GM13977 (cell line): ENCODE measurements around the gene ZFAND5.
A peak's percentile ranks its signal among the peaks of the same experiment; 100 is the strongest.

Experiments used
- DNase-seq: peaks from one replicate; pipeline ENCODE4 v3.0.0; 2012; ENCODE audit warnings: low spot score
- CTCF ChIP-seq: IDR thresholded peaks from 2 replicates; pipeline ENCODE4 v1.5.1; 2012; ENCODE audit warnings: mild to moderate bottlenecking, control low read depth; ENCODE audit not compliant: insufficient read depth; ENCODE audit errors: extremely low read depth, missing control alignments
- in situ Hi-C: fragments of 300-500 bp; cut with MboI; formaldehyde crosslinking; loops from one replicate; pipeline ENCODE4 v1.12.0; 2022; ENCODE audit warnings: low sequenced_read_pairs, low pct_unique_long_range_greater_than_20kb, mixed read lengths, inconsistent platforms; ENCODE audit not compliant: unreplicated experiment

ZFAND5 gene

GRCh38 chr9:72333709-72334108 lies 31.3 kb downstream of the ZFAND5 start:
- TF ChIP-seq CTCF: peak; percentile 35
- in situ Hi-C loops: no loop called here
- no peak for DNase-seq

DNA sequence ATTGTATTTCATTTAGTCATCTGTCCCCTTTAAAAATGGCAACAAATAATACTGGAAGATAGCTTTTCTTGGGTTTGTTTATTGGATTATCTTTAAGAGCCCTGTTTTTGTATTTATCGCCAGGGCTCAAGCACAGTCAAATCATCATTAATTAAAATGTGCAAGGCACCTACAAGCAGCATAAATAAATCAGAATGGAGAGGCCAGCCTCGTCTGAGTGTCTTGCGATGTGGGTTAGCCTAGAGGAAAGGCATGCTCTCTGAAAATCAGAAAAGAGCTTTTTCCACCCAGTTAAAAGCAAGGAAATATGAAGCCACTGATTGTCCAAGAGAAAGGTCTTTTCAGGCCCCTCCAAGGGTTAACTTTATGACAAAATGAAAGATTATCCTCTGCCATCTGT lies 31.8 kb downstream of the ZFAND5 start:
- TF ChIP-seq CTCF: no peak
- in situ Hi-C loops: no loop called here
- no peak for DNase-seq

DNA sequence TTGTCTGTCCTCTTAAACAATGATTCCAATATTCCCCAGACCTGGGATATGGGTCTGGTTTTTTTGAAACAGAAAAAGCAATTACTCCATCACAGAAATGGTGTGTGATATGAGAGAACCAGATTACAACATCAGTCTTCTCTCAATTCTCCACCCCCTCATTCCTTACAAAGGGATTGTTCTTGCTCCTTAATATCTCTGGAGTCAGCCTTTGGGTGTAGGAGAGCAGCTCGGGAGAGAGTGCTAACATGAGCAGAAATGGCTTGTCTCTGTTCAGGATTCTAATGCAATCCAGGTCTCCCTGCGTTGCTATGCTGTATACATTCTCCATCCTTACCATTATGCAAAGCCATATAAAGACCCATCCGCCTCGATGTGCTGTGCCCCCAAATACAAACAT lies 32.7 kb downstream of the ZFAND5 start:
- DNase-seq: no peak
- in situ Hi-C loops: no loop called here
- TF ChIP-seq CTCF: no peak

GRCh38 chr9:72327631-72328030 lies 37.4 kb downstream of the ZFAND5 start:
- DNase-seq: no peak
- no peak for TF ChIP-seq CTCF
- in situ Hi-C loops: no loop called here

DNA sequence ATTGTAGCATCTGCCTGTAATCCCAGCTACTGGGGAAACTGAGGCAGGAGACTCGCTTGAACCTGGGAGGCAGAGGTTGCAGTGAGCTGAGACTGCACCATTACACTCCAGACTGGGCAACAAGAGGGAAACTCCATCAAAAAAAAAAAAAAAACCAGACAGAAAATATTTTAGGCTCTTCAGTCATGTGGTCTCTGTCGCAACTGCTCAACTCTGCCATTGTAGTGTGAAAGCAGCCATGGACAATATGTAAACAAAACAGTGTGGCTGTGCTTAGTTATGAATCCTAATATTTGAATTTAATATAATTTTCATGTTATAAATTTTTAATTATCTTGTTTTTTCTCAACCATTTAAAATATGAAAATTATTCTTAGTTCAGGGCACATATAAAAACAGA lies 38.4 kb downstream of the ZFAND5 start:
- TF ChIP-seq CTCF: no peak
- in situ Hi-C loops: no loop called here
- DNase-seq: no peak

DNA sequence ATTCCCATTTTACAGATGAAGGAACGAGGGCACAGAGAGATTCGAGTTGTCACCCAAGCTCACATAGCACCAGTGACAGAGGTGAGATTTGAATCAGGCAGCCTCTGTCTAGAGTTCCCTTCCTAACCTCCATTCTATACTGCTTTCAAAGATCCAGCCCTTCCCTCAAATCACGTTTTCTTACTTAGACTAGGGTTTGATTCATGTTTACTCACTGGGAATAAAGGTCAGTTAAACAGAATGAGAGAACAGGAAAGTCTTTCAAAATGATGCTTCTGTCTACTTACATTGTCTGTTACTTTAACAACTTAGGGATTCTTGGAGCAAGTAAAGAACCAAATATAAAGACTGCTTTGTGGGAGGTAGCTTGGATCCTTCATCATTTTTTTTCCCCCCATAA lies 40.0 kb downstream of the ZFAND5 start:
- in situ Hi-C loops: no loop called here
- no peak for DNase-seq
- no peak for TF ChIP-seq CTCF

GRCh38 chr9:72322678-72323077 lies 42.3 kb downstream of the ZFAND5 start:
- in situ Hi-C loops: no loop called here

More at GRCh38 chr9:72322678-72323077, 42.3 kb downstream of the ZFAND5 start:
- no peak for TF ChIP-seq CTCF
- DNase-seq: no peak
